ENCODE results near the gene ATP6V1G3.

The ATP6V1G3 gene

DNA sequence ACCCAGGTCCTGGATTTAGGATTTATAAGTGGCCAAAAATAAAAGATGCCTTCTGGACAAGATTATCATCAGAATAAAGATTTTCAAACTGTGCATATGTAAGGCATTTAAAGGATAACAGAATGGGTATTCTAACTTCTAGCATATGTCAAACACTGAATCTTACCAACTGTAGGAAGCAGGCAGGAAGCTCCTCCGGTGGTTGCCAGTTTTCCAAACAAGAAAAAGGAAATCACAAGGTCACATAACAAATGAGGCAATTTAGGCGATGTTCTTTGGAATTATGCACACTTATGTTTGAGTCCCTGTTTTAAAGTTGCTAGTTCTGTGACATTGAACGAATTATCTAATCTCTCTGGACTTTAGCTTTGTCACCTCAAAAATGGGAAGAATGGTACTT is 48.9 kb downstream of the ATP6V1G3 start:
- no peaks in the 10 kb centered on the region for H3K36me3 ChIP-seq
- H3K4me3 ChIP-seq (ENCODE audit: low read depth, low read length) = no peak overlapping the region
- H3K27me3 ChIP-seq = no peaks in the 10 kb centered on the region
- no peak for DNase-seq
- H3K9me3 ChIP-seq = no peaks in the 10 kb centered on the region
- H3K4me1 ChIP-seq = no peaks in the 10 kb centered on the region
- TF ChIP-seq, protein P1, sequence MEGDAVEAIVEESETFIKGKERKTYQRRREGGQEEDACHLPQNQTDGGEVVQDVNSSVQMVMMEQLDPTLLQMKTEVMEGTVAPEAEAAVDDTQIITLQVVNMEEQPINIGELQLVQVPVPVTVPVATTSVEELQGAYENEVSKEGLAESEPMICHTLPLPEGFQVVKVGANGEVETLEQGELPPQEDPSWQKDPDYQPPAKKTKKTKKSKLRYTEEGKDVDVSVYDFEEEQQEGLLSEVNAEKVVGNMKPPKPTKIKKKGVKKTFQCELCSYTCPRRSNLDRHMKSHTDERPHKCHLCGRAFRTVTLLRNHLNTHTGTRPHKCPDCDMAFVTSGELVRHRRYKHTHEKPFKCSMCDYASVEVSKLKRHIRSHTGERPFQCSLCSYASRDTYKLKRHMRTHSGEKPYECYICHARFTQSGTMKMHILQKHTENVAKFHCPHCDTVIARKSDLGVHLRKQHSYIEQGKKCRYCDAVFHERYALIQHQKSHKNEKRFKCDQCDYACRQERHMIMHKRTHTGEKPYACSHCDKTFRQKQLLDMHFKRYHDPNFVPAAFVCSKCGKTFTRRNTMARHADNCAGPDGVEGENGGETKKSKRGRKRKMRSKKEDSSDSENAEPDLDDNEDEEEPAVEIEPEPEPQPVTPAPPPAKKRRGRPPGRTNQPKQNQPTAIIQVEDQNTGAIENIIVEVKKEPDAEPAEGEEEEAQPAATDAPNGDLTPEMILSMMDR (IDR thresholded peaks at IDR 0.05; ENCODE audit: low read depth, low read length) = no peak

DNA sequence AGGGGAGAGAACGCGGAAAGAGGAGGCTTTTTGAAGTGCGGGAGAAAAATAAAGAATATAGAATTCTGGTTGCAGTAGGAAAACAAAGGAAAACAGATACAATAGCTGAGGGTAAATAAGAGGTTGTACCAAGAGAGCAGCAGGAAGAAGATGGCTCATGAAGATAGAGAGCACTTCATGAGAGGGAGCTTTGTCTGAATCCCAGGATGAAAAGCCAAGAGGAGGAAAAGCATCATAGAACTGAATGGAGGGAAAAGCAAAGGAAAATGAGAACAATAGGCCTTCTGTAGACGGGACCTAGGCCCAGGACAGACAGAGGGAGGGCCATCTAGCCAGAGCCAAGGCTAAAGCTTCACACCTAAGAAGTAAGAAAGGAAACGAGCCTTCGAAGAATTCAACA is 49.5 kb downstream of the ATP6V1G3 start:
- H3K9me3 ChIP-seq = no peaks in the 10 kb centered on the region
- H3K4me3 ChIP-seq (ENCODE audit: low read depth, low read length) = no peak overlapping the region
- TF ChIP-seq, protein P1 (IDR thresholded peaks at IDR 0.05; ENCODE audit: low read depth, low read length) = no peak
- no peaks in the 10 kb centered on the region for H3K4me1 ChIP-seq
- H3K27me3 ChIP-seq = no peaks in the 10 kb centered on the region
- no peaks in the 10 kb centered on the region for H3K36me3 ChIP-seq
- no peak for DNase-seq

DNA sequence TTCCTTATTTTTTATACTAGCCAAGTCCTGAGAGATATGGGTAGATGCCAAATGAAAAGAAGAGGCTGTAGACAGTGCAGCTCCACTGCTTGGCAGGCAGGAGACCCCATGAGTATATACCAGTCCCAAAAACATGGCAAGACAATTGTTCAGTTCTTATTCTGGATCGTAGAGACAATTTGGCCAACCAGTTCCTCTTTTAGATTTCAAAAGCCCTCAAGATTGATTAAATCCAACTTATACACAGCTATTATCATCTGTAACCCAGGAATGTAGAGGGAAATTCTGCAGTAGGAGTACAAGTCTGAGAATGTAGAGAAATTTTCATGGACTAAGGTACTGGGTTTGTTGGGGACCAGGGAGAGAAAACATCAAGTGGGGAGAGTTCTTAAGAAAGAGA is 50.3 kb downstream of the ATP6V1G3 start:
- H3K4me3 ChIP-seq (ENCODE audit: low read depth, low read length) = no peak overlapping the region
- DNase-seq = no peak
- TF ChIP-seq, protein P1 (IDR thresholded peaks at IDR 0.05; ENCODE audit: low read depth, low read length) = no peak
- H3K9me3 ChIP-seq = no peaks in the 10 kb centered on the region
- no peaks in the 10 kb centered on the region for H3K4me1 ChIP-seq
- no peaks in the 10 kb centered on the region for H3K36me3 ChIP-seq
- no peaks in the 10 kb centered on the region for H3K27me3 ChIP-seq

- no peaks in the 10 kb centered on the region for H3K4me1 ChIP-seq
- no peaks in the 10 kb centered on the region for H3K27me3 ChIP-seq
- no peaks in the 10 kb centered on the region for H3K9me3 ChIP-seq
- TF ChIP-seq, protein P1 (IDR thresholded peaks at IDR 0.05; ENCODE audit: low read depth, low read length) = no peak
- no peaks in the 10 kb centered on the region for H3K36me3 ChIP-seq
- H3K4me3 ChIP-seq (ENCODE audit: low read depth, low read length) = no peak overlapping the region
- no peak for DNase-seq
Measured at GRCh38 chr1:198486903-198487302, 53.6 kb downstream of the ATP6V1G3 start.

DNA sequence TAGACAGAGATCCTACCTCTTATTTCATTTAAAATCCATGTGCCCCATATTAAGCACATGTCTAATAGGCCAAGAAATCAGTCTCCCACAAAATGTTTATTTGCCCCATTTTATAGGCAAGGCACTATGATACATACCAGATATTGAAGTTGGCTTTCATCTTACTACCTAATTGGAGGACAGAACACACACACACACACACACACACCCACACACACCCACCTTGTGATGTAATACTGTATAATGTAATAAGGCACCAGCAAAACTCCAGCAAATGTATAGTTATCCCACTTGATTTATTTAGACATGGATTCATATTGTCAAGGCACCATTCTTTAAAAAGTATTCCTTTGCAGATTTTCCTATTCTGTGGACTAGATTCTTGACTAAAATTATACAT is 56.8 kb downstream of the ATP6V1G3 start:
- DNase-seq = no peak

DNA sequence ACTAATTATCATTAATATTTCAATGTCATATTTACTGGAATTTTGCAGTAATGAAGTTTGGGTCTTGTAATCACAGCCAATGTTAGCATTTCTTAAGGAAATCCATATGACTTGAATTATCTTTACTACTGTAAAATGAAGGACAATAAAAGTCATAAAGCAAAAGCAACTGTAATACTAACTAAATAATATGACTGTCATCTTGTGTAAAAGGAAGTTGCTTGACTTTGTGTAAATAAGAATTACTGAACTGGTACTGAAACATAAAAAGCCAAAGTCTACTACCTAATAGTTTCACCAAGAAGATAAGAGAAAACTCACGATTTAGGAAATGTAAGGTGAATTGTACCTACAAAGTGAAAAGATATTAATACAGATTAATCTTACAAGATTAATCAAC is 57.5 kb downstream of the ATP6V1G3 start:
- DNase-seq = no peak
- Histone ChIP-seq H3K4me1 (no peaks in the 10 kb centered on the region), H3K9me3 (no peaks in the 10 kb centered on the region), H3K36me3 (no peaks in the 10 kb centered on the region), H3K27me3 (no peaks in the 10 kb centered on the region), H3K4me3 (ENCODE audit: low read depth, low read length) (no peak overlapping the region)
- TF ChIP-seq, protein P1 (IDR thresholded peaks at IDR 0.05; ENCODE audit: low read depth, low read length) = no peak

More for the DNA sequence above, 56.8 kb downstream of the ATP6V1G3 start:
- H3K9me3 ChIP-seq = no peaks in the 10 kb centered on the region
- H3K4me1 ChIP-seq = no peaks in the 10 kb centered on the region
- TF ChIP-seq, protein P1 (IDR thresholded peaks at IDR 0.05; ENCODE audit: low read depth, low read length) = no peak
- H3K27me3 ChIP-seq = no peaks in the 10 kb centered on the region
- no peak overlapping the region for H3K4me3 ChIP-seq (ENCODE audit: low read depth, low read length)
- no peaks in the 10 kb centered on the region for H3K36me3 ChIP-seq

Data from BE2C (cell line).